ENCODE results near the gene ZPR1. TPM values are rescaled to one million over a fixed set of nuclear protein-coding genes. Genes with fewer than 3 reads are reported as not detected.

Gene ZPR1
- total and polyA plus RNA-seq, 4 donors, result 9.4 to 56.1 (median 18.3) TPM

DNA sequence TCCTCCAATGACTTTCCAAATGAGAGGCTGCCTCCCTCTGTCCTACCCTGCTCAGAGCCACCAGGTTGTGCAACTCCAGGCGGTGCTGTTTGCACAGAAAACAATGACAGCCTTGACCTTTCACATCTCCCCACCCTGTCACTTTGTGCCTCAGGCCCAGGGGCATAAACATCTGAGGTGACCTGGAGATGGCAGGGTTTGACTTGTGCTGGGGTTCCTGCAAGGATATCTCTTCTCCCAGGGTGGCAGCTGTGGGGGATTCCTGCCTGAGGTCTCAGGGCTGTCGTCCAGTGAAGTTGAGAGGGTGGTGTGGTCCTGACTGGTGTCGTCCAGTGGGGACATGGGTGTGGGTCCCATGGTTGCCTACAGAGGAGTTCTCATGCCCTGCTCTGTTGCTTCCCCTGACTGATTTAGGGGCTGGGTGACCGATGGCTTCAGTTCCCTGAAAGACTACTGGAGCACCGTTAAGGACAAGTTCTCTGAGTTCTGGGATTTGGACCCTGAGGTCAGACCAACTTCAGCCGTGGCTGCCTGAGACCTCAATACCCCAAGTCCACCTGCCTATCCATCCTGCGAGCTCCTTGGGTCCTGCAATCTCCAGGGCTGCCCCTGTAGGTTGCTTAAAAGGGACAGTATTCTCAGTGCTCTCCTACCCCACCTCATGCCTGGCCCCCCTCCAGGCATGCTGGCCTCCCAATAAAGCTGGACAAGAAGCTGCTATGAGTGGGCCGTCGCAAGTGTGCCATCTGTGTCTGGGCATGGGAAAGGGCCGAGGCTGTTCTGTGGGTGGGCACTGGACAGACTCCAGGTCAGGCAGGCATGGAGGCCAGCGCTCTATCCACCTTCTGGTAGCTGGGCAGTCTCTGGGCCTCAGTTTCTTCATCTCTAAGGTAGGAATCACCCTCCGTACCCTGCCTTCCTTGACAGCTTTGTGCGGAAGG lies 44.8 kb upstream of the ZPR1 start:
- no peak for DNase-seq (ENCODE audit: low spot score)
- H3K4me3 ChIP-seq (ENCODE audit: low read depth in 1 of 3, low read length in 3 of 3), result peak overlapping the region in 2 of 3 donors; percentile 35 to 47
- TF ChIP-seq TAF1 (conservative IDR thresholded peaks at IDR 0.05) (peak; percentile 80), YY1 (IDR thresholded peaks at IDR 0.05) (no peak), RXRA (IDR thresholded peaks at IDR 0.05) (peak; percentile 90 to 93), HNF4A (conservative IDR thresholded peaks at IDR 0.05) (peak; percentile 72 to 86), JUND (IDR thresholded peaks at IDR 0.05) (peak; percentile 38 to 51), MAX (IDR thresholded peaks at IDR 0.05) (no peak), HNF4G (IDR thresholded peaks at IDR 0.05) (no peak), GABPA (IDR thresholded peaks at IDR 0.05 in 1 of 2, conservative IDR thresholded peaks at IDR 0.05 in 1 of 2) (no peak), CTCF (IDR thresholded peaks at IDR 0.05; ENCODE audit: low read depth, low read length, missing input control) (no peak), SP1 (IDR thresholded peaks at IDR 0.05) (peak; percentile 64), FOXA1 (IDR thresholded peaks at IDR 0.05) (peak; percentile 68), RAD21 (IDR thresholded peaks at IDR 0.05) (peak; percentile 53 to 57), EGR1 (IDR thresholded peaks at IDR 0.05; ENCODE audit: low read depth in 2 of 2) (no peak), ZBTB33 (IDR thresholded peaks at IDR 0.05) (no peak), NR2F2 (IDR thresholded peaks at IDR 0.05) (peak; percentile 71), FOXA2 (IDR thresholded peaks at IDR 0.05) (peak; percentile 66), REST (IDR thresholded peaks at IDR 0.05) (peak; percentile 78)
- TF ChIP-seq, protein P1, sequence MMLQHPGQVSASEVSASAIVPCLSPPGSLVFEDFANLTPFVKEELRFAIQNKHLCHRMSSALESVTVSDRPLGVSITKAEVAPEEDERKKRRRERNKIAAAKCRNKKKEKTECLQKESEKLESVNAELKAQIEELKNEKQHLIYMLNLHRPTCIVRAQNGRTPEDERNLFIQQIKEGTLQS (IDR thresholded peaks at IDR 0.05), result no peak
- H3K9me3 ChIP-seq (ENCODE audit: control insufficient read depth in 4 of 4, low read length in 3 of 4), result no peaks in the 10 kb centered on the region
- no peaks in the 10 kb centered on the region for H3K27me3 ChIP-seq (ENCODE audit: control insufficient read depth in 4 of 4, insufficient read depth in 4 of 4, low read length in 3 of 4)
- H3K27ac ChIP-seq (ENCODE audit: low read depth in 1 of 2, low read length in 2 of 2), result peak overlapping the region; percentile 86 to 94
- peak overlapping the region; percentile 50 to 98 for H3K9ac ChIP-seq (ENCODE audit: low read depth in 1 of 2, low read length in 2 of 2)
- peaks cover 9 to 74% (median 34%) of the 10 kb centered on the region in 4 donors for H3K4me1 ChIP-seq (ENCODE audit: control insufficient read depth in 4 of 4, insufficient read depth in 4 of 4, low read length in 3 of 4)
- 35% methylated on average over 13 of the region's 13 CpGs for WGBS
- no peaks in the 10 kb centered on the region for H3K36me3 ChIP-seq (ENCODE audit: control insufficient read depth in 4 of 4, insufficient read depth in 3 of 4, low read depth in 1 of 4, low read length in 3 of 4)

All from liver (tissue), 9 donors.